Neural cell (in vitro differentiated cells): ENCODE data around the gene COL4A1. TPM values are rescaled to one million over a fixed set of nuclear protein-coding genes. Genes with fewer than 3 reads are reported as not detected.

Experiments
- H2AFZ ChIP-seq: fragments of 200-600, 300-800 bp; sonication (generic), shearing (Covaris generic); 2 replicates; pipeline ENCODE4 v1.6.0; 2014; ENCODE audit warnings: low read depth, mild to moderate bottlenecking, antibody characterized with exemption, low read length, moderate library complexity
- H3F3A ChIP-seq: fragments of 200-600 bp; shearing (Covaris generic); 2 replicates; pipeline ENCODE4 v1.6.1; 2016; ENCODE audit warnings: mild to moderate bottlenecking, moderate library complexity, mixed read lengths, antibody characterized with exemption, low read length; ENCODE audit not compliant: insufficient read depth, poor library complexity, severe bottlenecking
- H3K27ac ChIP-seq: fragments of 200-600, 300-800 bp; sonication (generic), shearing (Covaris generic); 2 replicates; pipeline ENCODE4 v1.5.1; 2014; ENCODE audit warnings: mild to moderate bottlenecking, low read length, moderate library complexity
- H3K27me3 ChIP-seq: fragments of 300-800, 200-600 bp; sonication (generic), shearing (Covaris generic); 2 replicates; pipeline ENCODE4 v1.6.0; 2014; ENCODE audit warnings: mild to moderate bottlenecking, low read depth, low read length, moderate library complexity; ENCODE audit not compliant: insufficient read depth
- H3K36me3 ChIP-seq: fragments of 300-800, 200-600 bp; sonication (generic), shearing (Covaris generic); 2 replicates; pipeline ENCODE4 v1.5.1; 2014; ENCODE audit warnings: mild to moderate bottlenecking, antibody characterized with exemption, low read length, moderate library complexity; ENCODE audit not compliant: insufficient read depth
- H3K4me2 ChIP-seq: fragments of 300-800, 200-600 bp; sonication (generic), shearing (Covaris generic); 2 replicates; pipeline ENCODE4 v1.6.0; 2014; ENCODE audit warnings: mild to moderate bottlenecking, low read length
- H3K4me3 ChIP-seq: fragments of 300-800, 200-600 bp; sonication (generic), shearing (Covaris generic); 2 replicates; pipeline ENCODE4 v1.5.1; 2014; ENCODE audit warnings: mild to moderate bottlenecking, low read length, moderate library complexity
- H3K79me2 ChIP-seq: fragments of 200-600 bp; shearing (Covaris generic); replicated peaks from 2 replicates; pipeline ENCODE4 v1.6.0; 2014; ENCODE audit warnings: mild to moderate bottlenecking, low read length, moderate library complexity; ENCODE audit not compliant: insufficient read depth
- H3K9ac ChIP-seq: fragments of 300-800, 200-600 bp; sonication (generic), shearing (Covaris generic); 2 replicates; pipeline ENCODE4 v1.6.1; 2016; ENCODE audit warnings: mild to moderate bottlenecking, low read length, mixed read lengths
- H3K9me2 ChIP-seq: fragments of 200-600 bp; shearing (Covaris generic); 2 replicates; pipeline ENCODE4 v1.6.1; 2016; ENCODE audit warnings: mild to moderate bottlenecking, low read length, mixed read lengths; ENCODE audit not compliant: insufficient read depth
- H3K9me3 ChIP-seq: fragments of 200-600, 300-800 bp; sonication (generic), shearing (Covaris generic); 2 replicates; pipeline ENCODE4 v1.6.1; 2016; ENCODE audit warnings: mild to moderate bottlenecking, mixed run types, low read length, moderate library complexity, mixed read lengths
- H4K20me1 ChIP-seq: fragments of 200-600 bp; shearing (Covaris generic); 2 replicates; pipeline ENCODE4 v1.6.1; 2016; ENCODE audit warnings: mild to moderate bottlenecking, mixed run types; ENCODE audit not compliant: insufficient read depth
- CTCF ChIP-seq: fragments of 450-650 bp; IDR thresholded peaks from 2 replicates; pipeline ENCODE4 v1.5.1; 2014; ENCODE audit warnings: antibody characterized with exemption, mild to moderate bottlenecking, moderate library complexity; ENCODE audit not compliant: poor library complexity, severe bottlenecking
- EP300 ChIP-seq: fragments of 450-650 bp; conservative IDR thresholded peaks from 2 replicates; pipeline ENCODE4 v1.6.1; 2014; ENCODE audit warnings: antibody characterized with exemption, mild to moderate bottlenecking, moderate library complexity; ENCODE audit not compliant: poor library complexity, severe bottlenecking
- EZH2 ChIP-seq: fragments of 200-600, 300-800 bp; shearing (Covaris generic), sonication (generic); IDR thresholded peaks from 2 replicates; pipeline ENCODE4 v1.6.1; 2014; ENCODE audit warnings: antibody characterized with exemption, low read length, borderline replicate concordance, mild to moderate bottlenecking; ENCODE audit not compliant: insufficient read depth, poor library complexity, severe bottlenecking
- MXI1 ChIP-seq: fragments of 450-650 bp; conservative IDR thresholded peaks from 2 replicates; pipeline ENCODE4 v1.6.1; 2014; ENCODE audit warnings: antibody characterized with exemption, mild to moderate bottlenecking; ENCODE audit not compliant: poor library complexity, severe bottlenecking
- POLR2AphosphoS5 ChIP-seq: IDR thresholded peaks from 2 replicates; pipeline ENCODE4 v1.6.1; 2012
- RAD21 ChIP-seq: fragments of 450-650 bp; conservative IDR thresholded peaks from 2 replicates; pipeline ENCODE4 v1.6.1; 2014; ENCODE audit warnings: antibody characterized with exemption, mild to moderate bottlenecking, moderate library complexity
- REST ChIP-seq: IDR thresholded peaks from 2 replicates; pipeline ENCODE4 v1.6.1; 2012; ENCODE audit warnings: borderline replicate concordance
- SMC3 ChIP-seq: fragments of 450-650 bp; conservative IDR thresholded peaks from 2 replicates; pipeline ENCODE4 v1.6.1; 2014; ENCODE audit warnings: antibody characterized with exemption, mild to moderate bottlenecking, moderate library complexity; ENCODE audit not compliant: poor library complexity
- TAF1 ChIP-seq: IDR thresholded peaks from 2 replicates; pipeline ENCODE4 v1.6.1; 2012; ENCODE audit warnings: low read depth
- polyA plus RNA-seq: library from polyadenylated mRNA; depleted of rRNA; stranded (reverse); fragments of >200 nt; gene quantifications from 2 replicates; pipeline ENCODE4 v1.2.3, GENCODE V29; 2014

COL4A1 gene
- polyA plus RNA-seq, 1 donor from 2014 or later: 13.1 TPM

GRCh38 chr13:110273254-110273653, 33.7 kb downstream of the COL4A1 start:
- Histone ChIP-seq H3K9me3 (no peaks in the 10 kb centered on the region), H3K9me2 (no peaks in the 10 kb centered on the region), H3K9ac (no peak overlapping the region), H2AFZ (no peak overlapping the region), H3K27me3 (no peaks in the 10 kb centered on the region), H3K27ac (no peak overlapping the region), H3K4me2 (no peak overlapping the region), H3K79me2 (no peaks in the 10 kb centered on the region), H3K4me3 (no peak overlapping the region), H3F3A (no peaks in the 10 kb centered on the region), H4K20me1 (no peaks in the 10 kb centered on the region), H3K36me3 (no peaks in the 10 kb centered on the region)
- TF ChIP-seq CTCF: no peak
- TF ChIP-seq RAD21: no peak
- no peak for TF ChIP-seq POLR2AphosphoS5
- TF ChIP-seq REST: no peak
- TF ChIP-seq SMC3: no peak
- no peak for TF ChIP-seq TAF1
- TF ChIP-seq MXI1: no peak
- TF ChIP-seq EP300: no peak
- no peak for TF ChIP-seq EZH2

- TF ChIP-seq RAD21: no peak
- TF ChIP-seq TAF1: no peak
- TF ChIP-seq EP300: no peak
- no peak for TF ChIP-seq MXI1
- no peak for TF ChIP-seq EZH2
- no peak for TF ChIP-seq POLR2AphosphoS5
- no peak for TF ChIP-seq REST
- TF ChIP-seq SMC3: no peak
- TF ChIP-seq CTCF: no peak
- H3K4me2 ChIP-seq: no peak overlapping the region
- no peak overlapping the region for H3K4me3 ChIP-seq
- H4K20me1 ChIP-seq: no peaks in the 10 kb centered on the region
- no peaks in the 10 kb centered on the region for H3K36me3 ChIP-seq
- no peaks in the 10 kb centered on the region for H3K9me3 ChIP-seq
- H3K9me2 ChIP-seq: no peaks in the 10 kb centered on the region
- no peaks in the 10 kb centered on the region for H3K79me2 ChIP-seq
- H3F3A ChIP-seq: no peaks in the 10 kb centered on the region
- H3K9ac ChIP-seq: no peak overlapping the region
- H3K27me3 ChIP-seq: no peaks in the 10 kb centered on the region
- no peak overlapping the region for H3K27ac ChIP-seq
- no peak overlapping the region for H2AFZ ChIP-seq
These were observed 34.3 kb downstream of the COL4A1 start for GRCh38 chr13:110272651-110273050.
